GM21723 (cell line): ENCODE measurements around the gene LIMCH1.
"Not testable (repeated sequence)": the region's sequence is repeated elsewhere in the genome, so short reads cannot be mapped to it uniquely, and the experiment has no call there.

Source experiments
- ATAC-seq: cut with Tn5 transposase; IDR thresholded peaks from one replicate; pipeline ENCODE4 v1.9.1; 2021; ENCODE audit warnings: mild to moderate bottlenecking, moderate library complexity; ENCODE audit not compliant: unreplicated experiment

The LIMCH1 gene

GRCh38 chr4:41638866-41639265 is 100.9 kb downstream of the LIMCH1 start:
- no peak for ATAC-seq

GRCh38 chr4:41639291-41639690 is 101.3 kb downstream of the LIMCH1 start:
- no peak for ATAC-seq

GRCh38 chr4:41640906-41641305 is 102.9 kb downstream of the LIMCH1 start:
- no peak for ATAC-seq

DNA sequence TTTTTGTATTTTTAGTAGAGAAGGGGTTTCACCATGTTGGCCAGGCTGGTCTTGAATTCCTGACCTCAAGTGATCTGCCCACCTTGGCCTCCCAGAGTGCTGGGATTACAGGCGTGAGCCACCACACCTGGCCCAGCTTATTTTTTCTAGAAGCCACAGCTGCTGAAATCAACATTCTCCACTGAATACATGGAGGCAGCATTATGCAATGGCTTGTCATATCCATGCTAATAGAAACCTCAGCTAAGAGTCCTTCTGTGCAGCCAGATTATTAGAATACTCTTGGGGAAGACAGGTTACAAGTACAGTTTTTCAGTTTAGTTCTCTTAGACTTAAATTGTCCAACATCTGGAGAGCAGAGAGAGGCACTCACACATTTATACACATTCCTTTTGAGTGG is 104.8 kb downstream of the LIMCH1 start:
- ATAC-seq, result not testable (repeated sequence)

- ATAC-seq, result no peak
These were observed 105.4 kb downstream of the LIMCH1 start for GRCh38 chr4:41643331-41643730.

GRCh38 chr4:41644288-41644914 is 106.4 kb downstream of the LIMCH1 start:
- no peak for ATAC-seq

- ATAC-seq, result no peak
These were observed 106.9 kb downstream of the LIMCH1 start for GRCh38 chr4:41644915-41645295.

DNA sequence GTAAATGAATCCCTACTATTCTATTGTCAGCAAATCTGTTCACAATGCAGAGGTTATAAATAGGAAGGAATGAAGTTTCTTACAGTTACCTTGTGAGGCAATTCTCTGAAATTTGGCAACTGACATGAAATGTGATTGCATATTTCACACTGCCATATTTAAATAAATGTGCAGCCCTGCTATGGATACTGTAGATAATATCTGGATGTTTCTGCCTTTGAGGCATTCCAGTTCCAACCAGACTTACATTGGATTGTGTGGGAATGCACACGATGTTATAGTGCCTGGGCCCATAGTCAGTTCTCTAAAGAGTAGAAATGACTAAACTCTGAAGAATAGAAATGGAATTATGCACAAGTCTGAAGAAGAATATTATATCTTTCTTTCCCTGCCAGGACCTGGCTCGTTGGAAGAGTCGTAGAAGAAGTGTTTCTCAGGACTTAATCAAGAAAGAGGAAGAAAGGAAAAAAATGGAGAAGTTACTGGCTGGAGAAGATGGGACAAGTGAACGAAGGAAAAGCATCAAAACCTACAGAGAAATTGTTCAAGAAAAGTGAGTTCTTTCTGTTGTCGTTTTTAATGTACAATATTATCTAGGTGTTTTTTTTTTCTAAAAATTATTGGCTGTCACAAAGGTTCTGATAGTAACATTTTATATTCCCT is 107.9 kb downstream of the LIMCH1 start:
- ATAC-seq, result no peak

GRCh38 chr4:41646862-41647261 is 108.9 kb downstream of the LIMCH1 start:
- ATAC-seq, result no peak

GRCh38 chr4:41647383-41647782 is 109.4 kb downstream of the LIMCH1 start:
- no peak for ATAC-seq

DNA sequence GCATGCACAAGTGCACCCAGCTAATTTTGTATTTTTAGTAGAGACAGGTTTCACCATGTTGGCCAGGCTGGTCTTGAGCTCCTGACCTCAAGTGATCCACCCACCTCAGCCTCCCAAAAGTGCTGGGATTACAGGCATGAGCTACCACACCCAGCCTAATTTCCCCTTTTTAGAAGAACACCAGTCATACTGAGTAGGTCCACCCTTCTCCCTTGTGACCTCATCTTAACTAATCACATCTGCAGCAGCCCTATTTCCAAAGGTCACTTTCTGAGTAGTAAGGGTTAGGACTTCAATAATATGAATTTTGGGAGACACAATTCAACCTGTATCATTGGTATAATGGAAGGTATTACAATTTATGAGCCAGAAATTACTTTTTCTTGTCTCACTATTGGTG is 113.2 kb downstream of the LIMCH1 start:
- not testable (repeated sequence) for ATAC-seq

GRCh38 chr4:41652971-41653370 is 115.0 kb downstream of the LIMCH1 start:
- no peak for ATAC-seq

GRCh38 chr4:41653523-41653922 is 115.6 kb downstream of the LIMCH1 start:
- ATAC-seq, result no peak

DNA sequence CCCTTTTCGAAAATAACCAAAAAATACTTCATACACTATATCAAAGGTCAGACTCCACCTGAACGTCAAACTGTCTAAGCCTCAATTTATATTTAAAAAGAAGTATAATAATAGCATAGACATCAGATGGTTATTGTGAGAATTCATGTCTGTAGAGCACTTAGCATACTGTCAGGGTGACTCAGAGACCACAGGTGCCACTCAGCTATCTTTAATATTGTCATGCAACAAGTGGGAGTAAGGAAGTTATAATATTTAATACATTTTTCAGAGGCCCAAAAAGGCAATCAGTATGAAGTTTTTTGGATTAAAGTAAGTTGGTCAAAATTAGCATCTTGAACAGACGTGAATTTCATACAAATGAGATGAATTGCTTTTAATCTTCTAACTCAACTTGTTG is 117.2 kb downstream of the LIMCH1 start:
- no peak for ATAC-seq

DNA sequence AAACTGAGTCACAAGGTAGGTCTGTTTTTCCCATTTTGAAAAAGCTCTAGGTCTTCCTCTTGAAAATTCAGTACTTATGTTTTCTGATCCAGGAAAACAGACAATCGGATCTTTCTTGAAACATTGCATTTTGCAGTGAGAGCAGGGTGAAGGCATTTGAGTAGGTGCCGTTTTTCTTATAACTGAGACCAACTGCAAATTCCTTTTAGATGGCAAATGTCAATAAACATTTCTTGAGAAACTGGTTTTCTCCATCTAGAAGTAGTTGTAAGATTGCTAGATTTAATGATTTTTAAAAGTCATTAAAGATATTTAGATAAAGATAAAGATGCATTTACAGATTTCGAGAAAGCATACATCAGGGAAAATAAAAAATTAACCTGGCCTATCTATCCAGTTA is 118.1 kb downstream of the LIMCH1 start:
- ATAC-seq, result no peak

DNA sequence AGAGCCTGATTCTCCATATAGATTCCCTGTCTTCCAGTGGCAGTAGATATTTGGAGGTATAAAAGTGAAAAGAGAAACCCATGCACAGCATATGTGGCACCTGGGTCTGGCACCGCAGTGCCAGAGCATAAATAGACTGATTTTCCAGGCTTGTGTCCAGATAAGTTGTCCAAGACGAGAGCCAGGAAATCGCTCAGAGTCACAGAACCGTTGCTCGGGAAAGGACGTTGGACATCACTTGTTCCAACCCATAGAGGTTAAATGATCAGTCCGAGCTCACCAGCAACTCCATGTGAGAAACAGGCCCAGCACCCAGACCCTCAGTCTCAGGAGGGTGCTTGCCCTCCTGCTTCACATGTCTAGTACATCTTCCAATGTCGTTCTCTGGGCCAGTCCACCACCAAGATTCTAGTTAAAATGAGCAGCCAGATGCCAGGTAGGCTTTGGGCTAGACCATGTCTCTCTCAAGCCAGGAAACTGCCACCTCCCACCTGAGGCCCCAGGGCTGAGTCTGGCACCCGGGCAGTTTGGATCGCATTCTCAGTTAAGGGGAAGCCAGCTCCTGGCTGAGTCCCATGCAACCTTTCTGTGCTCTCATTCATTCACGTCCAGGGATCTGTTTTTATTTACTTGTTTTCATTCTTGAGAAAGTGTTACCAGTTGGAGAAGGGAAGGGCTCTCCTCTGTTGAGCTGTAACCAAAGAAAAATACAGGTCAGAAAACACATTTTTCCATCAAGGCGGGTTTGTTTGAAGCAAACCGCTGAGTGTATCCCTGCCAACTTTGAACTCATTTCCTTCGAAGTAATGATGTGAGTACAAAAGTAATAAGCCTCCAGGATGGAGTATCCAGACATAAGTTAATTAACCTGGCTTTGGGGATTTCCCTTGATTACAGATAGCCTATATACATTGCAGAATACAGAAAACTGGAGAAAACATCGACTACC is 118.9 kb downstream of the LIMCH1 start:
- ATAC-seq, result no peak

GRCh38 chr4:41657561-41657960 is 119.6 kb downstream of the LIMCH1 start:
- ATAC-seq, result no peak

- no peak for ATAC-seq
These were observed 120.2 kb downstream of the LIMCH1 start for GRCh38 chr4:41658163-41658562.

- ATAC-seq, result no peak
These were observed 122.4 kb downstream of the LIMCH1 start for GRCh38 chr4:41660352-41660751.

DNA sequence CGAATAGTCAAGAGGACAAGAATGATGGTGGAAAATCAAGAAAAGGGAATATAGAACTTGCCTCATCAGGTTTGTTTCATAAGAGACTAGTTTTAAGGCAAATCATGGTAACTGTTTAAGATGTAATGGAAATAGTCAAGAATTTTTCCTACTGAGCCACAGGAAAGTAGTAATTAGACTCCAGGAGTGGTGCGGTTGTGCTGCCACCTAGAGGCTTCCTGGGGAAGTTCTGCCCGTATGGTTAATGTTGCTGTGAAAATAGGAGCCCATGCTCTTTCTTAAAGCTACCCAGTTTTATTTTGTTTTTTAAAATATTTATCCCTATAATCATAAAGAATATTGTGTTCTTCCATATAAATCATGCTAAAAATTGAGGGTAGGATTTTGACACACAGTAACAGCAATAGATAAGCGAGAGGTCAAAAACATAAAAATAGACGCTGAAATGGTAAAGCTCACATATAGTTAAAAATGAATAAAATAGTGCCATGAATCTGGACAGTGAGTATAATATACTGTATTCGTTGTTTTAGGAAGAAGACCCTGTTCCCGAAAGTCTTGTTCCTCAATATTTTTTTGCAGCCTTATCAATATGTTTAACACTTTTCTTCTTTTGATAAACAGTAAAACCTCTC is 123.6 kb downstream of the LIMCH1 start:
- peak; percentile 65 for ATAC-seq

GRCh38 chr4:41665636-41666207 is 127.8 kb downstream of the LIMCH1 start:
- ATAC-seq, result no peak
